RWPE2 (cell line): ENCODE data around the gene ELAVL1.

ENCODE experiments used
- ATAC-seq: fragments of 200-7000 bp; cut with Tn5 transposase; 3 replicates; pipeline ENCODE4 v1.9.1; 2021; ENCODE audit warnings: low read depth
- DNase-seq: peaks from one replicate; pipeline ENCODE4 v3.0.0-alpha.2; 2020; ENCODE audit warnings: low spot score
- H3K27ac ChIP-seq: fragments of 450-650 bp; 2 replicates; pipeline ENCODE4 v1.5.1; 2017; ENCODE audit warnings: mild to moderate bottlenecking; ENCODE audit not compliant: poor library complexity, severe bottlenecking
- H3K27me3 ChIP-seq: fragments of 250-450 bp; sonication (Bioruptor Pico); 2 replicates; pipeline ENCODE4 v1.5.1; 2021; ENCODE audit warnings: mild to moderate bottlenecking, moderate library complexity; ENCODE audit not compliant: insufficient read depth, poor library complexity, severe bottlenecking
- H3K36me3 ChIP-seq: fragments of 250-450 bp; sonication (Bioruptor Pico); 2 replicates; pipeline ENCODE4 v1.5.1; 2020; ENCODE audit warnings: low read depth, mild to moderate bottlenecking, moderate library complexity
- H3K4me1 ChIP-seq: fragments of 250-450 bp; sonication (Bioruptor Pico); 2 replicates; pipeline ENCODE4 v1.5.1; 2021; ENCODE audit warnings: mild to moderate bottlenecking, moderate library complexity; ENCODE audit not compliant: insufficient read depth, poor library complexity, severe bottlenecking
- H3K4me3 ChIP-seq: fragments of 250-450 bp; sonication (Bioruptor Pico); 2 replicates; pipeline ENCODE4 v1.5.1; 2021; ENCODE audit warnings: mild to moderate bottlenecking, moderate library complexity; ENCODE audit not compliant: severe bottlenecking
- H3K9me3 ChIP-seq: fragments of 250-450 bp; sonication (Bioruptor Pico); 2 replicates; pipeline ENCODE4 v1.5.1; 2021; ENCODE audit warnings: mild to moderate bottlenecking, moderate library complexity; ENCODE audit not compliant: severe bottlenecking
- TF ChIP-seq, protein P1 (sequence below): fragments of 450-650 bp; IDR thresholded peaks from one replicate; pipeline ENCODE4 v1.5.1; 2017; ENCODE audit warnings: mild to moderate bottlenecking, moderate library complexity; ENCODE audit not compliant: poor library complexity, severe bottlenecking

Gene ELAVL1

DNA sequence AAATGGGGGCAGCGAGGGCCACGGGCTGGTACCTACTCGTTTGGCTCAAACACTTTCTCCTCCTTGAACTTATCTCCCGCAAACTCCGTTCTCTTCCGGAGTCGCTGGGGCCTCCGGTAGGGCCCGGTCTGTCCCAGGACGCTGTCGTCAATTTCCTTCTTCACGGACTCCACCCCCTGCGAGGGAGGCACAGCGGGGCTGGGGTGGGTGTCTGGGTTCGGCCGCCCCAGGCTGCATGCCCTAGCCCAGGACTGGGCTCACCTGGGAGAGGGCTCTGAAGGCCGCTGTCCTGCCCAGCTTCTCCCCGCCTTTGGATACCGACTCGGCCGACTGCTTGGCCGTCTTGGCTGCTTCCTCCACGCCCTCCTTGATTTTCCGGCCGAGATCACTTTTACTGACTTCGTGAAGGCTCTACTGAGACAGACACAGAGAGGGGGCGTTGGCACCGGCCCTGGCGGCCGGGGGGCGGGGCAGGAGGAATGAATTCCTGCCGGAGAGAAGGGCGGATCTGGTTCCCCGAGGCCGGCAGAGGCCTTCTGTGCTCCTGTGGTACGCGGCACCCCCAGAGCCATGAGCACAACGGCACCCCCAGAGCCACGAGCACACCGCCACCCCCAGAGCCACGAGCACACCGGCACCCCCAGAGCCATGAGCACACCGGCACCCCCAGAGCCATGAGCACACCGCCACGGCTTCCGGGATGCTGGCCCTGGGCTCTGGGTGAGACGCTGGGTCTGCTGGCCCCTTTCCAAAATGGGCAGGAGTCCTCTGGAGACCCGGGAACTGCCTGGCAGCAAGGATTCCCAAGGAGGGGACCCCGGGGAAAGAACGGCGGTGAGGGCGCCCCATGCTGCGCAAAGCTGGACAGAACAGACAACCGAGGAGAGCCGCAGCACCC is 71.4 kb downstream of the ELAVL1 start:
- Histone ChIP-seq H3K36me3 (peaks cover 87% of the 10 kb centered on the region), H3K4me3 (no peak overlapping the region), H3K9me3 (no peaks in the 10 kb centered on the region), H3K27me3 (no peaks in the 10 kb centered on the region), H3K4me1 (peaks cover 7% of the 10 kb centered on the region), H3K27ac (no peak overlapping the region)
- no peak for ATAC-seq
- DNase-seq = no peak
- TF ChIP-seq, protein P1, sequence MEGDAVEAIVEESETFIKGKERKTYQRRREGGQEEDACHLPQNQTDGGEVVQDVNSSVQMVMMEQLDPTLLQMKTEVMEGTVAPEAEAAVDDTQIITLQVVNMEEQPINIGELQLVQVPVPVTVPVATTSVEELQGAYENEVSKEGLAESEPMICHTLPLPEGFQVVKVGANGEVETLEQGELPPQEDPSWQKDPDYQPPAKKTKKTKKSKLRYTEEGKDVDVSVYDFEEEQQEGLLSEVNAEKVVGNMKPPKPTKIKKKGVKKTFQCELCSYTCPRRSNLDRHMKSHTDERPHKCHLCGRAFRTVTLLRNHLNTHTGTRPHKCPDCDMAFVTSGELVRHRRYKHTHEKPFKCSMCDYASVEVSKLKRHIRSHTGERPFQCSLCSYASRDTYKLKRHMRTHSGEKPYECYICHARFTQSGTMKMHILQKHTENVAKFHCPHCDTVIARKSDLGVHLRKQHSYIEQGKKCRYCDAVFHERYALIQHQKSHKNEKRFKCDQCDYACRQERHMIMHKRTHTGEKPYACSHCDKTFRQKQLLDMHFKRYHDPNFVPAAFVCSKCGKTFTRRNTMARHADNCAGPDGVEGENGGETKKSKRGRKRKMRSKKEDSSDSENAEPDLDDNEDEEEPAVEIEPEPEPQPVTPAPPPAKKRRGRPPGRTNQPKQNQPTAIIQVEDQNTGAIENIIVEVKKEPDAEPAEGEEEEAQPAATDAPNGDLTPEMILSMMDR = no peak

DNA sequence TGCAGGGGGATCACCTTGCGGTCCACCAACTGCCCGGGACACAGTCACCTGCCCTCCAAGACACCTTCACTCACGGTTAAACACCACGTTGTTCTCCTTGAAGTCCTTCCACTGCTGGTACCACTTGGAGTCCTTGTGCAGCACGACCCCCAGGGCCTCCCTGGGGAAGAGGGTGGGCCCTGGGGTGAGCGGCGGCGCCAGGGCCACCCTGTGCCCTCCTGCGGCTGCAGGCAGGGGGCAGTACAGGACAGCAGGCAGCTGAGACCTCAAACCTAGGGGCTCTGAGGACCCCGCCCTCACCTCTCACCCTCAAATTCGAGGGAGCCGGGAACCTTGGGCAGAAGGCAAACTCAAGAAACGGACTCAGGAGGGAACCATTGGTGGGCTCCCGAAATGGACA is 72.0 kb downstream of the ELAVL1 start:
- Histone ChIP-seq H3K36me3 (peaks cover 80% of the 10 kb centered on the region), H3K9me3 (no peaks in the 10 kb centered on the region), H3K4me3 (no peak overlapping the region), H3K27ac (no peak overlapping the region), H3K4me1 (peaks cover 13% of the 10 kb centered on the region), H3K27me3 (no peaks in the 10 kb centered on the region)
- ATAC-seq (no peak), DNase-seq (no peak)
- TF ChIP-seq, protein P1 = no peak

DNA sequence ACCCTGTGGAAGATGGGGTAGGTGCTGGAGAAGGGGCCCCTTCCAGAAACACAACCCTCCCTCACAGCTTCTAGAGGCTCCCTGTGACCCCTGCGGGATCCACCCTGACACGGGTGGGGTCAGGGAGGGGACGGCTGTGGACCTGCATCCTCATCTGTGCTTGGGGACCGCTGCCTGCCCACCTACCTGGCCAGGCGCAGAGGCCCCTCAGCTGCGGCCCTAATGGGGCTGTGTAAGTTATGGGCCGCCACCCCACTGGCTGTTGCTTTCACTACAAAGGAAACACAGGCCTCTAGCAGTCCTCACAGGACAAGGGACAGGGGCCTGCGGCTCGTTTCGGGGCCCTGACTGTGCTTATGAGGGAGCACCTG is 72.5 kb downstream of the ELAVL1 start:
- H3K36me3 ChIP-seq = peaks cover 75% of the 10 kb centered on the region

DNA sequence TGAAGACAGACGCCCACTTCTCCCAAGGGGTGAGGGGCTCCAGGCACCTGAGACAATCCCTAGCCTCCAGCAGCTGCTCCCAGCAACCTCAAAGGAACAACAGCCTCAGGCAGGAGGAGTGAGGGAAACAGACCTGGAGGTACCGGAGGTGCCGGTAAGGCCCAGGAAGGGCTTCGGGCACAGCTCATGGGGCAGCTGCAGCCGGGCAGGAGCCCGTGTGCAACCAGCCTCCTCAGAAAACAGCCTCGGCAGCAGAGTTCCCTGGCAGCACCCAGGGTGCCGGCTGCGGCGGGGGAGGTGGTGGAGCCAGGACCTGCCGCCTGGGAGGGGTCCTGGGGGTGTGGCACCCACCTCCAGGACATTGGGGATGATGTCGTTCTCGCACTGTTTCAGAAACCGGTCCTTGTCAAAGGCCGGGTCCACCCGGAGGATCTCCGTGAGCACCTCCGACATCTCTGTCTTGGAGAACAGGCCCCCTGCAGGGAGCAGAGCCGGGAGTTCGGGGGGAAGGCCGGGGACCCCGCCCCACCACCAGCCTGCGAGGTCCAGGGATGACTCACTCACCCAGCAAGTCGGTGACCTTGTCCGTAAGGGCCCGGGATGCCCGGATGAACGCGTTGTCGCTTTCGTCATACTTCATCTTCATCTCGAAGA is 73.0 kb downstream of the ELAVL1 start:
- DNase-seq (no peak), ATAC-seq (no peak)
- TF ChIP-seq, protein P1 = no peak
- Histone ChIP-seq H3K27ac (no peak overlapping the region), H3K36me3 (peaks cover 70% of the 10 kb centered on the region), H3K4me1 (peaks cover 15% of the 10 kb centered on the region), H3K9me3 (no peaks in the 10 kb centered on the region), H3K27me3 (no peaks in the 10 kb centered on the region), H3K4me3 (no peak overlapping the region)

More for the DNA sequence above, 72.5 kb downstream of the ELAVL1 start:
- Histone ChIP-seq H3K4me3 (no peak overlapping the region), H3K9me3 (no peaks in the 10 kb centered on the region), H3K4me1 (peaks cover 15% of the 10 kb centered on the region), H3K27ac (no peak overlapping the region), H3K27me3 (no peaks in the 10 kb centered on the region)
- ATAC-seq = no peak
- DNase-seq = no peak
- TF ChIP-seq, protein P1 = no peak
